ENCODE measurements around the gene ATCAY.
A peak's percentile ranks its signal among the peaks of the same experiment; 100 is the strongest.
"Not testable (repeated sequence)": the region's sequence is repeated elsewhere in the genome, so short reads cannot be mapped to it uniquely, and the experiment has no call there.

ATCAY gene

GRCh38 chr19:3857449-3858003 is 23.0 kb upstream of the ATCAY start:
- peak; percentile 59 for DNase-seq

DNA sequence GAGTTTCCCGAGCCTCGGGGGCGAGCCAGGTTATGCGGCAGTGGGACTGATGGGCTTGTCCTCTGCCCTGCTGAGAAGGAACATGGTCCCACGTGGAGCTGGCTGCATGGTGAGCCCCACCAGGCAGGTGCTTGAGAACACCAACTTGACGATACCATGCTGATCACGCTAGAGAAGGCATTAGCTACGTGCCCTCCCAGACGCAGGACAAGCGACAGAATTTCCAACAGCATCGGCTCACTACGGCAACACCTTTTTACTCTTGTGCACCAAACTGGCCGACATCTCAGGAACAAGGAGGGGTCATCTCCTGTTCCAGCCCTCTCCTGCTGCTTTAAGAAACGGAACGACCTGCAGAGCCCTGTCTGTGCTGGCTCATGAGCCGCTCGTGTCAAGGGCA is 20.0 kb upstream of the ATCAY start:
- DNase-seq: no peak

DNA sequence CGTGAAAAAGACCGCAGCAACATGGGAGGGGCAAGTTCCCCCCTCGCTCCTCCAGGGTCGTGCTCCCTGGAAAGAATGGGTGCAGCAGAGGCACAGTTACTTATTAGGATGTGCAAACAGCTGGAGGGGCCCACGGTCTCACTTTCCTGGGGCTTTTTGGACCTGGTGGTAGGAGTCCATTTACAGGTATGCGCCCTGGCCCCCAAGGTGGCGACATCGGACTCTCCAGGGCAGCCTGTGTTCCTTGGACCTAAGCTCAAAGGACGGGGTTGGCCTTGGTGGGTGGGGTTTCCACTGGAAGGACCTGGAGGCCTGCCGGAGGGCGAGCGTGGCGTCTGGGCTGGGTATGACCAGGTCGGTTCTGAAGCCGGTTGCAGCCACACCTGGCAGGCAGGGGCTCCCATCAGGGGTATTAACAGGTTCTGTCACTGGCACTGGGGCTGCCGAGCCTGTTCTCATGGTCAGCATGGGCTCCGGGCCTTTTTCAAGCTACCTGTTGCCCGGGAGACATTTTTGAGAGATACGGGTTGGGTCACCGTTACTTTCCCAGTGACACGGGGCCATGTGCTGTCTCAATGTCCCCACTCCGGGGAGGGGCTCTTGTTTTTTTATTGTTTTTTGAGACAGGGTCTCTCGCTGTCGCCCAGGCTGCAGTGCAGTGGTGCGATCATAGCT is 17.5 kb upstream of the ATCAY start:
- DNase-seq: no peak

DNA sequence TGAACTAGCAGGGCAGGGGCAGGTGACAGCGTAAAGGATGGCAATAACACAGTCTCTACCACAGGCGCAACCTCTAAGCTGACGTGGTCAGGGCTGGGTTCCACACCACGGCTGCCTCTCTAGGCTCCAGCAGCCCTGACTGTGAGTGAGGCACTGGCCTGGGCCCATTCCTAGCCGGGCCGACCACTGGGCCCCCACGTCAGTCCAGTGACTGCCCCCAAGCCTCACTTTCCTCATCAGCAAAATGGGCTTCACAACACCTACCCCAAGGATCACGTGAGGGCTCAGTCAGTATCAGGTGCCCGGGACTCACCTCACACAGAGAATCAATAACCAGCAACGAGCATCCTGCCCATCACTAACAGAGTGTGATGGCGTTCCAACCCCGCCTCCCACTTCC is 16.8 kb upstream of the ATCAY start:
- DNase-seq: no peak

DNA sequence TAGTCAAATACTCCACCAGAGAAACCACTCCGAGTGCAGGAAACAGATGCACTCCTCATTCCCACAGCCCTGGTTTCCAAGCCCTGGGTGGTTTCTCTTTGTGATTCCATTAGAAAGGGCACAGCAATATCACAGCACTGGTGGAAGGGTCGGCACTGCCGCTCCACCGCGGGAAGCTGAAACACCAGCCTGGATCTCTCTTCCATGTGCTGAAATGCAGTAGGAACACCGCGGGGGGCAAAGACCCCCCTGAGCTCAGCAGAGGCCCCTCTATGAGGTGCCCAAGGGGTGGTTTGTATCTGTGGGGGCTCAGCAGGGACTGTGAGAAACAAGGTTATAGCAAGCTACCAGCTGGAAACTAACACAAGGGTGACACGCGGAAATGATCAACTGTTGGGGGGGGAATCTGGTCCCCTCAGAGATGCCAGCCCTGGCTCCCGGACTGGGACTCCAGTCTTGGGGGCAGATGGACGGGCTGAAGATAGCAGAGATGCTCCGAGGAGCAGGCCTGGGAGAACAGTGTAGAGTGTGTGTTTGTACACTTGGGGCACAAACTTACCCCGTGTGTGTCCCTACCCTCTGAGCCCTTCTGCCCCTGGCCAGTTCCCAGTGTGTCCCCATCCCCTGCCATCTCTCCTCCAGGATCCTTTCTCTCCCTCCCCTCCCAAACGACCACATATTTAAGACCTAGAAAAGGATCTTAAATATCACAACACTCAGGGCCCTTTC is 13.4 kb upstream of the ATCAY start:
- no peak for DNase-seq

DNA sequence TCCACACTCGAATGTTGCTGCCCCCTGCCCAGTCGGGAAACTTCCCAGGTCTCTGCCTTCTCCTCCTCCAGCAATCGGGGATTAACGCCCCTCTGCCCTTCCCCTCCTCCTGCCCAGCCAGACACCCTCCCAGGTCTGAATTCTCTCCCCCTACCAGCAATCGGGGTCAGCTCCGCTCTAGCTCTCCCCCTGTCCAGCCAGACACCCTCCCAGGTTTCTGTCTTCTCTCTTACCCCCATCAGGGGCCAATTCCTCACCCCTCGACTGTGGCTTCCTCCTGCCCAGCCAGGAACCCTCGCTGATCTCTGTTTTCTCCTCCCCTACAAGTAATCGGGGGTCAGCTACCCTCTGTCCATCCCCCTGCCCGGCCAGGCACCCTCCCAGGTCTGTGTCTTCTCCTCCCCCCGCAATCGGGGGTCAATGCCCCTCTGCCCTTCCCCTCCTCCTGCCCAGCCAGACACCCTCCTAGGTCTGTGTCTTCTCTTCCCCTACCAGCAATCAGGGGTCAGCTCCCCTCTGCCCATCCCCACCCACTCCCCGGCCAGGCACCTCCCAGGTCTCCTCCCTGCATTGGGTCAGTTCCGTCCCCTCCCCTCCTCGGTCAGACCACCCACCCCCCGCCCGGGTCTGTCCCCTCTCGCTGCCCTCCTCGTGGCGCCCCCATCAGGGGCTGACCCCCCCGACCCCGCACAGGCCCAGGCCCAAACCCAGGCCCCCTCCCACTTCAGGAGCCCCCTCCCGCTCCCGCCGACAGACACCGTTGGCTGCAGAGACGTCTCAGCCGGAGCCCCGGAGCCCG is 12.3 kb upstream of the ATCAY start:
- no peak for DNase-seq

- no peak for DNase-seq
Measured at GRCh38 chr19:3868770-3869456, 11.6 kb upstream of the ATCAY start, which contains the start of gene ZFR2. Gene ZFR2 (minus strand): TSS chr19:3869038. CDS start chr19:3869017, 21 bp downstream.

- no peak for DNase-seq
Measured at GRCh38 chr19:3873151-3873550, 7.3 kb upstream of the ATCAY start.

GRCh38 chr19:3874695-3875094 is 5.8 kb upstream of the ATCAY start:
- not testable (repeated sequence) for DNase-seq

- DNase-seq: no peak
Measured at GRCh38 chr19:3879656-3880055, 829 bp upstream of the ATCAY start.

- DNase-seq: peak; percentile 33
Measured at GRCh38 chr19:3881272-3882040, 971 bp downstream of the ATCAY start.

- DNase-seq: no peak
Measured at GRCh38 chr19:3882041-3882384, 1.5 kb downstream of the ATCAY start.

- DNase-seq: no peak
Measured at GRCh38 chr19:3890591-3890990, 10.1 kb downstream of the ATCAY start.

DNA sequence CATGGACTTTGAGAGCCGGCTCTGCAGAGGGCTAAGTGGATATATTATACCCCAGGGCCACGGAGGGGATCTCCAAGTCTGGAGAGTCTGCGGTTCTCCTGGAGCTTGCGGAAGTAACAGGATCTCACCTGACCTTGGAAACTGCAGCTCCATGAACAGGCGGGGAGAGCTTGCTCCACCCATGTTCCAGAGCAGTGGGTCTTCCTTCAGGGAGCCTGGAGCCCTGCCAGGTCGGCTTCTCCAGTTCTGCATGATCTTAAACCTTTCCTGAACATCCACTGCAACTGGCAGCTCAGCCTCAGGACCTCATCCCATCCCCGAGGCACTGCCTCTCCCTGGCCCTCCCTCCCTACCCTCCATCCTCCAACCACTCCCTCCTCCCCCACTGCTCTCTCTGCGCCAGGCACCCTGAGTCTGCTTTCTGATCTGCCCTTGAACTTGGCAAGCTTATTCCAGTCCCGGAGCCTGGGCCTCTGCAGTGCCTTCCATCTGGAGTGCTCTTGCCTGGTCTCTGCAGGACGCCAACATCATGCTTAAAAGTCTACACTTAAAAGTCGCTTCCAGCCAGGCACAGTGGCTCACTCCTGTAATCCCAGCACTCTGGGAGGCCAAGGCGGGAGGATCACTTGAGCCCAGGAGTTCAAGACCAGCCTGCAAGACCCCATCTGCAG is 13.2 kb downstream of the ATCAY start:
- no peak for DNase-seq

- DNase-seq: not testable (repeated sequence)
Measured at GRCh38 chr19:3894959-3895358, 14.5 kb downstream of the ATCAY start.

- DNase-seq: no peak
Measured at GRCh38 chr19:3895788-3896187, 15.3 kb downstream of the ATCAY start.

- no peak for DNase-seq
Measured at GRCh38 chr19:3897936-3898335, 17.5 kb downstream of the ATCAY start.

DNA sequence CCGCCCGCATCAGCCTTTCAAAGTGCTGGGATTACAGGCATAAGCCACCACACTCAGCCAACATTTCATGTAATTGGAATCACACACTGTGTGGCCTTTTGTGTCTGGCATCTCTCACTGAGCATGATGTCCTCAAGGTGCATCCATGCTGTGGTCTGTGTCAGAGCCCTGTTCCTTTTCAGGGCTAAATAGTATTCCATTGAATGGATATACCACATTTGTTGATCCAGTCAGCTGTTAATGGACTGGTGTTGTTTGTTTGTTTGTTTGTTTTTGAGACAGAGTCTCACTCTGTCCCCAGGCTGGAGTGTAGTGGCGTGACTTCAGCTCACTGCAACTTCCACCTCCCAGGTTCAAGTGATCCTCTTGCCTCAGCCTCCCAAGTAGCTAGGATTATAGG is 17.9 kb downstream of the ATCAY start:
- no peak for DNase-seq

DNA sequence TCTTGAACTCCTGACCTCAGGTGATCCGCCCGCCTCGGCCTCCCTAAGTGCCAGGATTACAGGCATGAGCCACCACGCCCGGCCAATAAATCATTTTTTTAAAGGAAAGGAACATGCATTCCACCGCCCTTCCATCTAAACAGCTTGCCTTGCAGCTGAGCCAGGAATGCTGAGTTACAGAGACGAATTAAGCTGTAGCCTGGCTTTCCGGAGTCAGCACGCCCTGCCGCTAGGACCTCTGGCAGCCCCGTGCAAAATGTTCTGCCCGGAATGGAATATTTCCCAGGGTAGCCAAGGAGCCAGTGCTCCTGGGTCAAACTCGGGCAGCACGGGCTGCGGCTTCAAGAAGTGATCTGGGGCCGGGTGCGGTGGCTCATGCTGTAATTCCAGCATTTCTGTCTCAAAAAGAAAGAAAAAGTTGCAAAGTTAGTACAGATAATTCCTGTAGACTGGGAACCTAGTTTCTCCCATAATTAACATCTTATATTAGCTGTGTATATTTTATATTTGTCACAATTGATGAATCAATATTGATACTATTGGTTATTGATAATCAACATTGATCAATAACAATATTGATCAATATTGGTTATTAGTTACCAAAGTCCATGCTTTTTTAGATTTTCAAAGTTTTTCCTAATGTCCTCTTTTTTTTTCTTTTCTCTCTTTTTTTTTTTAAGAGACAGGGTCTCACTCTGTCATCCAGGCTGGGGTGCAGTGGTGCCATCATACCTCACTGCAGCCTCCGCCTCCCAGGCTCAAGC is 19.2 kb downstream of the ATCAY start:
- DNase-seq: no peak

- no peak for DNase-seq
Measured at GRCh38 chr19:3902317-3902973, 22.0 kb downstream of the ATCAY start.

Measured in NCI-H1105 (cell line).